Gastrocnemius medialis (tissue), 4 donors: ENCODE measurements around the gene KCNIP3. TPM values are rescaled to one million over a fixed set of nuclear protein-coding genes. Genes with fewer than 3 reads are reported as not detected.

ENCODE experiments used
- total RNA-seq, 4 donors: library from RNA; depleted of rRNA; stranded (reverse); fragments of >200 nt; gene quantifications; one replicate each; pipeline versions ENCODE4 v1.1.0 to v1.2.3, GENCODE V29; 2016

The KCNIP3 gene
- total RNA-seq, 4 donors from 2014 or later = 0.55 to 2.9 (median 1.0) TPM

Other genes with a start within 250 kb of the KCNIP3 start
- gene MRPS5, start 175.5 kb upstream of the KCNIP3 start, total RNA-seq = 100 to 1,000 TPM in 1 of 4 donors, 10 to 100 TPM in 3; 53.4 to 106 (median 68.7) TPM
- 10 to 100 TPM in 1 of 4 donors, 1 to 10 TPM in 3; 3.8 to 11.5 (median 5.9) TPM for gene ZNF514, start 137.5 kb upstream of the KCNIP3 start, total RNA-seq
- gene ZNF2, start 131.5 kb upstream of the KCNIP3 start, total RNA-seq = 1 to 10 TPM; 2.4 to 3.6 (median 2.9) TPM
- gene ZNF892, start 89.8 kb upstream of the KCNIP3 start, total RNA-seq = 1 to 10 TPM; 1.5 to 4.5 (median 2.1) TPM
- gene PROM2, start 22.9 kb upstream of the KCNIP3 start, total RNA-seq = under 1 TPM in 2 of 4 donors, not detected in 2; 0.33 to 0.46 TPM
- 10 to 100 TPM; 18.4 to 28.3 (median 27.0) TPM for gene FAHD2A, start 105.4 kb downstream of the KCNIP3 start, total RNA-seq
- gene TRIM43B, start 187.4 kb downstream of the KCNIP3 start, total RNA-seq = not detected